K562 (cell line): Measurements from ENCODE around the gene H3-3A. TPM values are rescaled to one million over a fixed set of nuclear protein-coding genes. Genes with fewer than 3 reads are reported as not detected.

Experiments used
- BRCA1 ChIP-seq, 2 experiments: fragments of 450-650 bp in 1 of 2; sonication (generic) in 1 of 2; formaldehyde crosslinking in 1 of 2; IDR thresholded peaks; 2 replicates each; pipeline versions ENCODE4 v1.5.0 to v1.6.1; 2017 to 2020; ENCODE audit warnings: mild to moderate bottlenecking in 1 of 2, missing genetic modification reagents in 1 of 2
- BRD4 ChIP-seq: fragments of 200-600 bp; sonication (generic); IDR thresholded peaks from 2 replicates; pipeline ENCODE4 v1.6.1; 2017; ENCODE audit warnings: inconsistent platforms
- CBFB ChIP-seq: sonication (generic); formaldehyde crosslinking; IDR thresholded peaks from 2 replicates; pipeline ENCODE4 v1.4.0; 2020; ENCODE audit warnings: mild to moderate bottlenecking, missing genetic modification reagents
- DACH1 ChIP-seq: fragments of 450-650 bp; IDR thresholded peaks from 2 replicates; pipeline ENCODE4 v1.6.1; 2018; ENCODE audit not compliant: partially characterized antibody
- FIP1L1 ChIP-seq: fragments of 200-400 bp; formaldehyde crosslinking; IDR thresholded peaks from 2 replicates; pipeline ENCODE4 v1.6.1; 2018; ENCODE audit warnings: mild to moderate bottlenecking, low read depth, low read length; ENCODE audit not compliant: poor library complexity, severe bottlenecking
- FOXP4 ChIP-seq: sonication (generic); formaldehyde crosslinking; IDR thresholded peaks from 2 replicates; pipeline ENCODE4 v1.8.0; 2022; ENCODE audit warnings: mild to moderate bottlenecking, missing genetic modification reagents, borderline replicate concordance
- HLTF ChIP-seq: fragments of 450-650 bp; IDR thresholded peaks from 2 replicates; pipeline ENCODE4 v1.6.1; 2016
- KDM5B ChIP-seq: fragments of 200-600 bp; sonication (generic); IDR thresholded peaks from 2 replicates; pipeline ENCODE4 v1.6.1; 2012; ENCODE audit warnings: low read depth, mild to moderate bottlenecking, moderate library complexity, low read length, control low read depth, inconsistent platforms; ENCODE audit not compliant: insufficient replicate concordance
- MAFF ChIP-seq: IDR thresholded peaks from 2 replicates; pipeline ENCODE4 v1.6.1; 2012; ENCODE audit warnings: low read length, improper control_type of control experiment
- NEUROD1 ChIP-seq: fragments of 150-350 bp; IDR thresholded peaks from 2 replicates; pipeline ENCODE4 v1.6.1; 2014; ENCODE audit warnings: borderline replicate concordance, low read length, low read depth; ENCODE audit not compliant: partially characterized antibody
- NFATC3 ChIP-seq: fragments of 450-650 bp; IDR thresholded peaks from 2 replicates; pipeline ENCODE4 v1.6.1; 2017; ENCODE audit warnings: mild to moderate bottlenecking
- NR2F6 ChIP-seq: fragments of 450-650 bp; formaldehyde crosslinking; IDR thresholded peaks from 2 replicates; pipeline ENCODE4 v1.4.0; 2020; ENCODE audit warnings: mild to moderate bottlenecking
- NR4A1 ChIP-seq, 2 experiments: fragments of 250-450 bp in 1 of 2; fragments of 450-650 bp in 1 of 2; sonication (Bioruptor Pico) in 1 of 2; IDR thresholded peaks; 2 replicates each; pipeline versions ENCODE4 v1.4.0 to v1.6.1; 2016 to 2020; ENCODE audit warnings: mild to moderate bottlenecking in 2 of 2, missing compliant biosample characterization in 1 of 2, missing genetic modification characterization in 1 of 2, moderate library complexity in 1 of 2
- PTBP1 ChIP-seq: fragments of 200-400 bp; formaldehyde crosslinking; IDR thresholded peaks from 2 replicates; pipeline ENCODE4 v1.6.1; 2017; ENCODE audit warnings: low read depth, low read length
- RBM22 ChIP-seq: fragments of 200-400 bp; formaldehyde crosslinking; IDR thresholded peaks from 2 replicates; pipeline ENCODE4 v1.6.1; 2018; ENCODE audit warnings: low read length, low read depth; ENCODE audit not compliant: poor library complexity, severe bottlenecking
- RBM39 ChIP-seq: fragments of 200-400 bp; formaldehyde crosslinking; optimal IDR thresholded peaks from 2 replicates; pipeline ENCODE3; 2018; ENCODE audit warnings: low read depth, low read length
- SMAD2 ChIP-seq: fragments of 150-350 bp; IDR thresholded peaks from 2 replicates; pipeline ENCODE4 v1.6.1; 2014; ENCODE audit warnings: low read depth, mild to moderate bottlenecking, low read length
- SMAD4 ChIP-seq: fragments of 250-450 bp; sonication (Bioruptor Pico); conservative IDR thresholded peaks from 2 replicates; pipeline ENCODE4 v1.8.0; 2021; ENCODE audit warnings: inconsistent platforms, mild to moderate bottlenecking, moderate library complexity
- SMARCA4 ChIP-seq: fragments of 450-650 bp; IDR thresholded peaks from 2 replicates; pipeline ENCODE4 v1.6.1; 2016
- SMARCC2 ChIP-seq: fragments of 450-650 bp; IDR thresholded peaks from 2 replicates; pipeline ENCODE4 v1.6.1; 2017; ENCODE audit warnings: antibody characterized with exemption, moderate library complexity, mild to moderate bottlenecking, low read depth
- TFAM ChIP-seq: fragments of 250-450 bp; sonication (Bioruptor Pico); conservative IDR thresholded peaks from 2 replicates; pipeline ENCODE4 v1.5.0; 2021; ENCODE audit warnings: mild to moderate bottlenecking, moderate library complexity
- TSC22D4 ChIP-seq: fragments of 450-650 bp; IDR thresholded peaks from 2 replicates; pipeline ENCODE4 v1.6.1; 2016; ENCODE audit warnings: missing genetic modification characterization, missing biosample characterization, control low read depth
- ZBTB43 ChIP-seq: sonication (generic); formaldehyde crosslinking; IDR thresholded peaks from 2 replicates; pipeline ENCODE4 v1.8.0; 2023; ENCODE audit warnings: mild to moderate bottlenecking, missing genetic modification reagents
- ZKSCAN1 ChIP-seq: fragments of 150-350 bp; IDR thresholded peaks from 2 replicates; pipeline ENCODE4 v1.6.1; 2016; ENCODE audit warnings: low read depth, low read length
- ZNF146 ChIP-seq: IDR thresholded peaks from one replicate; pipeline ENCODE4 v1.6.1; 2018; ENCODE audit warnings: missing compliant biosample characterization; ENCODE audit not compliant: unreplicated experiment
- ZNF280A ChIP-seq: fragments of 450-650 bp; IDR thresholded peaks from 2 replicates; pipeline ENCODE4 v1.6.1; 2018; ENCODE audit warnings: mild to moderate bottlenecking, low read depth; ENCODE audit not compliant: partially characterized antibody
- ZNF282 ChIP-seq: sonication (generic); formaldehyde crosslinking; IDR thresholded peaks from 2 replicates; pipeline ENCODE4 v1.8.1; 2023; ENCODE audit warnings: missing genetic modification reagents
- polyA plus RNA-seq, 8 experiments: library from polyadenylated mRNA; depleted of rRNA in 4 of 8; stranded (reverse) in 5 of 8; unstranded in 3 of 8; fragments of >200 nt; fragmentation: Nextera tagmentation in 2 of 8; fragmentation: Illumina TruSeq in 1 of 8; extraction: Ambion mirVana in 2 of 8; extraction: Trizol in 1 of 8; gene quantifications; 2 replicates each; pipeline versions ENCODE4 v1.2.1 to v1.2.3, GENCODE V29; 2011 to 2014; ENCODE audit warnings: inconsistent platforms in 1 of 8, missing spikeins in 1 of 8
- total RNA-seq, 7 experiments: library from RNA; depleted of rRNA in 6 of 7; stranded (reverse); fragments of >200 nt in 6 of 7; fragmentation: Illumina TruSeq in 2 of 7; extraction: Trizol in 2 of 7; gene quantifications; 2 replicates each; pipeline versions ENCODE4 v1.2.1 to v1.2.3, GENCODE V29; 2011 to 2021; ENCODE audit warnings: low replicate concordance in 1 of 7

Gene H3-3A
- total and polyA plus RNA-seq, 9 of the 15 experiments (the other 6 are each of a cell fraction or from before 2014, with no cell fraction given): 426 to 1,083 (median 591) TPM

GRCh38 chr1:226064816-226065248 is 2.3 kb downstream of the H3-3A start (continued):
- TF ChIP-seq BRCA1 (IDR thresholded peaks at IDR 0.05): no peak
- no peak for TF ChIP-seq BRCA1 (CRISPR knock-in tag; IDR thresholded peaks at IDR 0.05)
- TF ChIP-seq BRD4: no peak
- peak; percentile 44 for TF ChIP-seq DACH1
- no peak for TF ChIP-seq NR2F6
- TF ChIP-seq SMARCA4: no peak
- no peak for TF ChIP-seq ZNF280A
- TF ChIP-seq KDM5B: no peak
- TF ChIP-seq ZNF146 (CRISPR knock-in tag): no peak
- no peak for TF ChIP-seq CBFB
- TF ChIP-seq SMAD2: no peak
- no peak for TF ChIP-seq HLTF
- TF ChIP-seq NR4A1 (CRISPR knock-in tag; IDR thresholded peaks at IDR 0.05): no peak
- TF ChIP-seq NR4A1 (tag; IDR thresholded peaks at IDR 0.05): no peak
- no peak for TF ChIP-seq TFAM (CRISPR knock-in tag)
- TF ChIP-seq FIP1L1: no peak
- peak; percentile 44; the same call in 1 of the 2 replicates for TF ChIP-seq NFATC3
- TF ChIP-seq FOXP4 (CRISPR knock-in tag): no peak
- no peak for TF ChIP-seq NEUROD1
- TF ChIP-seq MAFF: no peak
- no peak for TF ChIP-seq RBM22
- TF ChIP-seq PTBP1: no peak
- TF ChIP-seq SMARCC2: no peak
- no peak for TF ChIP-seq RBM39
- TF ChIP-seq ZKSCAN1: no peak
- TF ChIP-seq TSC22D4 (tag): no peak
- TF ChIP-seq ZBTB43 (CRISPR knock-in tag): peak; percentile 23; the same call in 1 of the 2 replicates
- no peak for TF ChIP-seq SMAD4 (CRISPR knock-in tag)
- TF ChIP-seq ZNF282: no peak
